ENCODE data around the gene FUNDC1. TPM values are rescaled to one million over a fixed set of nuclear protein-coding genes. Genes with fewer than 3 reads are reported as not detected.

FUNDC1 gene
- total RNA-seq, 1 donor from 2014 or later = 19.7 TPM

DNA sequence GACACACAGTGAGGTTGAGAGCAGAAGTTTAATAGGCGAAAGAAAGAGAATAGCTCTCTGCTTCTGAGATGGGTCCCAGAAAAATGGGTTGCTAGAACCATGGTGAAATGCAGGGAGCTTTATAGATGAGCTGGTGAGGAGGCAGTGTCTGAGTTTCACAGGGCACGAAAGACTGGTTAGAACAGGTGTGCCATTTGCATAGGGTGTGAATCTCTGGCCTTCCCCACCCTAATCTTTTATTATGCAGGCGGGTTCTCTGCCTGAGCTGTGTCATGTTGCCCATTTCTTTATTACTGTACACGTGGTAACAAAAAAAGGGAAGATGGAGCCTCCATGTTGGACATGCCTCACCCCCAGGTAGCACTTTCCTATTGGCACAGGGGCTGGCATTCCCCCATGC lies 39.1 kb downstream of the FUNDC1 start:
- H3K4me1 Mint-ChIP-seq (ENCODE audit: low read depth) = no peaks in the 10 kb centered on the region
- H3K4me3 Mint-ChIP-seq (ENCODE audit: low read depth) = no peak overlapping the region
- no peak for DNase-seq (ENCODE audit: low spot score, unreplicated experiment)
- H3K27ac Mint-ChIP-seq = no peak overlapping the region
- no peaks in the 10 kb centered on the region for H3K36me3 Mint-ChIP-seq (ENCODE audit: insufficient read depth)
- TF ChIP-seq, protein P1, sequence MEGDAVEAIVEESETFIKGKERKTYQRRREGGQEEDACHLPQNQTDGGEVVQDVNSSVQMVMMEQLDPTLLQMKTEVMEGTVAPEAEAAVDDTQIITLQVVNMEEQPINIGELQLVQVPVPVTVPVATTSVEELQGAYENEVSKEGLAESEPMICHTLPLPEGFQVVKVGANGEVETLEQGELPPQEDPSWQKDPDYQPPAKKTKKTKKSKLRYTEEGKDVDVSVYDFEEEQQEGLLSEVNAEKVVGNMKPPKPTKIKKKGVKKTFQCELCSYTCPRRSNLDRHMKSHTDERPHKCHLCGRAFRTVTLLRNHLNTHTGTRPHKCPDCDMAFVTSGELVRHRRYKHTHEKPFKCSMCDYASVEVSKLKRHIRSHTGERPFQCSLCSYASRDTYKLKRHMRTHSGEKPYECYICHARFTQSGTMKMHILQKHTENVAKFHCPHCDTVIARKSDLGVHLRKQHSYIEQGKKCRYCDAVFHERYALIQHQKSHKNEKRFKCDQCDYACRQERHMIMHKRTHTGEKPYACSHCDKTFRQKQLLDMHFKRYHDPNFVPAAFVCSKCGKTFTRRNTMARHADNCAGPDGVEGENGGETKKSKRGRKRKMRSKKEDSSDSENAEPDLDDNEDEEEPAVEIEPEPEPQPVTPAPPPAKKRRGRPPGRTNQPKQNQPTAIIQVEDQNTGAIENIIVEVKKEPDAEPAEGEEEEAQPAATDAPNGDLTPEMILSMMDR (IDR thresholded peaks at IDR 0.05; ENCODE audit: unreplicated experiment) = no peak
- H3K27me3 Mint-ChIP-seq = no peaks in the 10 kb centered on the region
- peaks cover 3% of the 10 kb centered on the region for H3K9me3 Mint-ChIP-seq (ENCODE audit: low read depth)

DNA sequence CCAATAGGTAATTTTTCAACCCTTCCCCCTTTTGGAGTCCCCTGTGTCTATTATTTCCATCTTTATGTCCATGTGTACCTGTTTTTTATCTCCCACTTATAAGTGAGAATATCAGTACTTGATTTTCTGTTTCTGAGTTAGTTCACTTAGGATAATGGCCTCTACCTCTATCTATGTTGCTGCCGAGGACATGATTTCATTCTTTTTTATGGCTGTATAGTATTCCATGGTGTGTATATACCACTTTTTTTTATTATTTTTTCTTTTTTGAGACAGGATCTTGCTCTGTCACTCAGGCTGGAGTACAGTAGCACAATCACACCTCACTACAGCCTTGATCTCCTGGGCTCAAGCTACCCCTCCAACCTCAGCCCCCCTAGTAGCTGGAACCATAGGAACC lies 47.6 kb downstream of the FUNDC1 start:
- TF ChIP-seq, protein P1 (IDR thresholded peaks at IDR 0.05; ENCODE audit: unreplicated experiment) = no peak
- no peak overlapping the region for H3K4me3 Mint-ChIP-seq (ENCODE audit: low read depth)
- no peaks in the 10 kb centered on the region for H3K27me3 Mint-ChIP-seq
- H3K4me1 Mint-ChIP-seq (ENCODE audit: low read depth) = no peaks in the 10 kb centered on the region
- H3K36me3 Mint-ChIP-seq (ENCODE audit: insufficient read depth) = no peaks in the 10 kb centered on the region
- DNase-seq (ENCODE audit: low spot score, unreplicated experiment) = no peak
- H3K27ac Mint-ChIP-seq = no peak overlapping the region
- H3K9me3 Mint-ChIP-seq (ENCODE audit: low read depth) = peaks cover under 1% of the 10 kb centered on the region

DNA sequence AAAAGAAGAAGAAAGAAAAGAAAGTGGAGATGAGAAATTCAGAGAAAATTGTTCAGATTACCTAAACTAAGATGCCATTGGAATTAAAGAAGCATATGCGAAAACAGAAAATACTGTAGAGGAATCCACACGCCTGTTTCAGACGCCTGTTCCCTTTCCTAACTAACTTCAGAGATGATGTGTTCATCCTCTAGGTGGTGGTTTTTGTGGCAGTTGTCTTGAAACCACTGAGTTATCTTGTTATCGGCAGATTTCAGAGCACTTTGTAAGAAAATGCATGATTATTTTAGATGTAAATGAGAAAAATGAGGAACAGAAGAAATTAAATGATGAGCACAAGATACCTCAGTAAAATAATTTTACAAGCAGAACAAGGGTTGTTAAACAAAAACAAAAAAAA lies 48.3 kb downstream of the FUNDC1 start:
- no peaks in the 10 kb centered on the region for H3K36me3 Mint-ChIP-seq (ENCODE audit: insufficient read depth)
- H3K27me3 Mint-ChIP-seq = no peaks in the 10 kb centered on the region
- H3K9me3 Mint-ChIP-seq (ENCODE audit: low read depth) = peaks cover 5% of the 10 kb centered on the region
- no peaks in the 10 kb centered on the region for H3K4me1 Mint-ChIP-seq (ENCODE audit: low read depth)
- H3K4me3 Mint-ChIP-seq (ENCODE audit: low read depth) = no peak overlapping the region
- TF ChIP-seq, protein P1 (IDR thresholded peaks at IDR 0.05; ENCODE audit: unreplicated experiment) = no peak
- H3K27ac Mint-ChIP-seq = no peak overlapping the region
- no peak for DNase-seq (ENCODE audit: low spot score, unreplicated experiment)

DNA sequence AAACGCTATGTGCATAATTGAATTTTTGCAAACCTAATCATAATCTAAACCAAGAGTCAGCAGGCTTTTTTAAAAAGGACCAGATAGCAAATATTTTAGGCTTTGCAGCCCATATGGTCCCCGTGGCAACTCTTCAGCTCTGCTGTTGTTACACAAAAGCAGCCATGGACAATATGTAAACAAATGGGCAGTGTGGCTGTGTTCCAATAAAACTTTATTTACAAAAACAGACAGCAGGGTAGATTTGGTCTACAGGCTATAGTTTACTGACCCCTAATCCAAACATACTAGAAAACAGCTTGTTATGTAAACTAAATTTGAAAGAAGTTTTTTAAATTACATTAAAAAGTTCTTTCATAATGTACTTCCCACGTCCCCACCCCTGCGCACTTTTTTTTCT lies 53.1 kb downstream of the FUNDC1 start:
- Mint-ChIP-seq H3K9me3 (ENCODE audit: low read depth) (peaks cover 19% of the 10 kb centered on the region), H3K4me3 (ENCODE audit: low read depth) (no peak overlapping the region), H3K36me3 (ENCODE audit: insufficient read depth) (no peaks in the 10 kb centered on the region), H3K4me1 (ENCODE audit: low read depth) (no peaks in the 10 kb centered on the region), H3K27ac (no peak overlapping the region), H3K27me3 (no peaks in the 10 kb centered on the region)
- TF ChIP-seq, protein P1 (IDR thresholded peaks at IDR 0.05; ENCODE audit: unreplicated experiment) = no peak
- no peak for DNase-seq (ENCODE audit: low spot score, unreplicated experiment)

DNA sequence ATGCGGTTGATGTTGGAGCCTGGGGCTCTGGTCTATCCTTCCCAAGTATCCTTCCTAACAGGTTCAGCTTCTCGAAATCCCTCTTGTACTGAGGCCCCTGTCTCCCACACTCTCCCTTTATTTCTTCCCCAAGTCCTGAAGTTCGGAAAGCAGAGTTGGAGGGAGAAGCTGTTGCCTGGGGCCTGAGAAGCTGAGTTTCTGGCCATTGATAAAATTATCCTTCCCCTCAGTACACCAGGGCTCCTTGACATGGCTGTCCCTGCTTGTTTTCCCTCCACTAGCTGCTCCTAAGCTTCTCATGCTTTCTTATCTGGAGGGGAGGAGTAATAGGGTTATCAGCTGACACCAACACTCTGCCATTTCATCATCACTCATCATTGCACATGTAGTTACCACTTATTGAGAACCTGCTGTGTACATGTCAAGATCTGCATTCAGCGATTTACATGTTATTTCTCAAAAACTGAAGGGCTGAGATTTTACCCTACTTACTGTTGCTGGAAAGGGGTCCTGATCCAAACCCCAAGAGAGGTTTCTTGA lies 58.0 kb downstream of the FUNDC1 start:
- no peak for DNase-seq (ENCODE audit: low spot score, unreplicated experiment)
- TF ChIP-seq, protein P1 (IDR thresholded peaks at IDR 0.05; ENCODE audit: unreplicated experiment) = no peak
- Mint-ChIP-seq H3K9me3 (ENCODE audit: low read depth) (peaks cover 30% of the 10 kb centered on the region), H3K4me1 (ENCODE audit: low read depth) (peaks cover 9% of the 10 kb centered on the region), H3K27me3 (no peaks in the 10 kb centered on the region), H3K4me3 (ENCODE audit: low read depth) (no peak overlapping the region), H3K36me3 (ENCODE audit: insufficient read depth) (no peaks in the 10 kb centered on the region), H3K27ac (no peak overlapping the region)
